Adrenal gland (tissue), 12 donors: ENCODE data around the gene RICTOR. TPM values are rescaled to one million over a fixed set of nuclear protein-coding genes. Genes with fewer than 3 reads are reported as not detected.
"Not testable (repeated sequence)": the region's sequence is repeated elsewhere in the genome, so short reads cannot be mapped to it uniquely, and the experiment has no call there.

Source experiments
- DNase-seq, 7 donors: peaks; one replicate each; pipeline ENCODE4 v3.0.0-alpha.2; 2019 to 2020
- H3K27ac ChIP-seq, 5 donors: fragments of 200-600 bp; sonication (generic) in 4 of 5; 1 replicate in 3 of 5; 2 replicates in 2 of 5; pipeline versions ENCODE4 v1.5.1 to v1.8.0; 2016 to 2020; ENCODE audit warnings: mild to moderate bottlenecking in 1 of 5
- H3K27me3 ChIP-seq: fragments of 200-600 bp; 2 replicates; pipeline ENCODE4 v1.8.0; 2021
- H3K36me3 ChIP-seq, 2 donors: fragments of 200-600 bp; replicated peaks in 1 of 2; 1 replicate in 1 of 2; 2 replicates in 1 of 2; pipeline versions ENCODE4 v1.5.1 to v1.8.0; 2018 to 2022
- H3K4me1 ChIP-seq, 2 donors: fragments of 200-600 bp; replicated peaks in 1 of 2; 1 replicate in 1 of 2; 2 replicates in 1 of 2; pipeline versions ENCODE4 v1.5.1 to v1.8.0; 2018 to 2021
- H3K4me3 ChIP-seq, 4 donors: fragments of 200-600 bp; sonication (generic) in 3 of 4; one replicate each; pipeline ENCODE4 v1.5.1; 2016 to 2018
- H3K9me3 ChIP-seq, 3 donors: fragments of 200-600 bp; sonication (generic) in 1 of 3; replicated peaks in 1 of 3; 1 replicate in 2 of 3; 2 replicates in 1 of 3; pipeline versions ENCODE4 v1.5.1 to v1.8.0; 2016 to 2021
- CTCF ChIP-seq, 6 experiments: fragments of 450-650 bp in 4 of 6; fragments of 200-600 bp in 2 of 6; sonication (generic) in 1 of 6; IDR thresholded peaks; 1 replicate in 5 of 6; 2 replicates in 1 of 6; pipeline versions ENCODE4 v1.5.1 to v1.8.0; 2016 to 2021; ENCODE audit warnings: antibody characterized with exemption in 6 of 6, mild to moderate bottlenecking in 2 of 6, moderate library complexity in 1 of 6
- POLR2A ChIP-seq, 2 donors: fragments of 450-650 bp; IDR thresholded peaks; one replicate each; pipeline ENCODE4 v1.6.1; 2017; ENCODE audit warnings: antibody characterized with exemption in 2 of 2, mild to moderate bottlenecking in 2 of 2, moderate library complexity in 1 of 2
- WGBS, 4 donors: extraction: QIAGEN DNeasy Blood & Tissue Kit in 2 of 4; methylation state at CpG; one replicate each; pipeline versions ENCODE4 v1.1.5 to v1.1.7; 2013 to 2017; 5-methylcytosine and 5-hydroxymethylcytosine counted together
- intact Hi-C, 2 donors: fragments of 100-400 bp; cut with DNase I; formaldehyde crosslinking; loops; one replicate each; pipeline versions ENCODE4 v1.14.1 to v1.15.0; 2022 to 2023
- polyA plus RNA-seq, 3 donors: library from polyadenylated mRNA; stranded (reverse); fragments of 200-250 nt in 2 of 3; fragments of 350-450 nt in 1 of 3; fragmentation: Illumina TruSeq in 1 of 3; extraction: RNeasy Lipid Tissue Mini Kit (QIAGEN cat#74804) in 1 of 3; gene quantifications; one replicate each; pipeline ENCODE4 v1.2.3, GENCODE V29; 2013 to 2014
- total RNA-seq, 9 donors: library from RNA; depleted of rRNA in 4 of 9; stranded (reverse); fragments of >200 nt in 4 of 9; fragments of 120-200 nt in 1 of 9; fragmentation: NEBNext Ultra II Directional in 1 of 9; extraction: Animal tissue kit (Norgen Biotek cat#: 25700) in 1 of 9; gene quantifications; one replicate each; pipeline versions ENCODE4 v1.1.0 to v1.2.4, GENCODE V29; 2013 to 2023
- donor health status: healthy with polysubstance abuse.
- donor health status: Bipolar disorder and iron deficiency.
- donor health status: DM: yes; HTN: yes; CAD: no.
- donor health status: DM: no; HTN: no; CAD: no.
- donor health status: DM: no; HTN: no; CAD: no.
- donor health status: DM: yes; HTN: yes; CAD: no.

RICTOR gene
- total and polyA plus RNA-seq, 12 donors = 4.7 to 44.7 (median 21.7) TPM

GRCh38 chr5:38996123-38996522 is 78.1 kb downstream of the RICTOR start:
- H3K27me3 ChIP-seq = no peaks in the 10 kb centered on the region
- no peak for DNase-seq
- TF ChIP-seq POLR2A (IDR thresholded peaks at IDR 0.05) = no peak
- TF ChIP-seq CTCF (IDR thresholded peaks at IDR 0.05) = no peak
- no peak overlapping the region for H3K27ac ChIP-seq
- no peaks in the 10 kb centered on the region for H3K9me3 ChIP-seq
- H3K36me3 ChIP-seq = no peaks in the 10 kb centered on the region
- intact Hi-C loops = no loop called here
- H3K4me1 ChIP-seq = peaks cover 0 to 5% of the 10 kb centered on the region in 2 donors
- no peak overlapping the region for H3K4me3 ChIP-seq

GRCh38 chr5:38994324-38994927 is 79.8 kb downstream of the RICTOR start:
- intact Hi-C loops = loop anchor here in 1 of 2 donors (5.0 kb wide), 1 partner anchor 88 kb away; no protein-coding TSS in a partner anchor
- peak; percentile 28 to 64 (median 48) for DNase-seq

GRCh38 chr5:38989974-38990719 is 84.1 kb downstream of the RICTOR start:
- DNase-seq, H3K27me3 ChIP-seq, H3K4me3 ChIP-seq, H3K36me3 ChIP-seq, H3K9me3 ChIP-seq, H3K27ac ChIP-seq, H3K4me1 ChIP-seq: not testable (repeated sequence)
- intact Hi-C loops = loop anchor here in 1 of 2 donors (5.0 kb wide), 1 partner anchor 92 kb away; no protein-coding TSS in a partner anchor
- 95% methylated on average over 13 of the region's 13 CpGs for WGBS, 4 donors

More at GRCh38 chr5:38994324-38994927, 79.8 kb downstream of the RICTOR start:
- no peaks in the 10 kb centered on the region for H3K9me3 ChIP-seq
- H3K27ac ChIP-seq = no peak overlapping the region
- H3K4me3 ChIP-seq = no peak overlapping the region
- peaks cover 0 to 5% of the 10 kb centered on the region in 2 donors for H3K4me1 ChIP-seq
- H3K36me3 ChIP-seq = no peaks in the 10 kb centered on the region
- no peak for TF ChIP-seq POLR2A (IDR thresholded peaks at IDR 0.05)
- TF ChIP-seq CTCF (IDR thresholded peaks at IDR 0.05) = peak; percentile 17 to 66 (median 56)
- no peaks in the 10 kb centered on the region for H3K27me3 ChIP-seq
- 27 to 35% (median 31%) methylated on average over 5 of the region's 5 CpGs for WGBS, 4 donors

- Histone ChIP-seq H3K4me3 (no peak overlapping the region), H3K36me3 (no peaks in the 10 kb centered on the region), H3K9me3 (no peaks in the 10 kb centered on the region), H3K4me1 (no peaks in the 10 kb centered on the region), H3K27me3 (no peaks in the 10 kb centered on the region), H3K27ac (no peak overlapping the region)
- no peak for TF ChIP-seq CTCF (IDR thresholded peaks at IDR 0.05)
- no peak for TF ChIP-seq POLR2A (IDR thresholded peaks at IDR 0.05)
- DNase-seq = no peak
- WGBS, 4 donors = 85 to 96% (median 85%) methylated on average over 9 of the region's 9 CpGs
- intact Hi-C loops = no loop called here
Measured at GRCh38 chr5:38985909-38986452, 88.2 kb downstream of the RICTOR start.
